Omental fat pad (tissue), 4 donors: ENCODE measurements around the gene SLC25A42. TPM values are rescaled to one million over a fixed set of nuclear protein-coding genes. Genes with fewer than 3 reads are reported as not detected.

ENCODE experiments used
- ATAC-seq: fragments of 150-250 bp; one replicate; pipeline ENCODE4 v1.9.1; 2016; ENCODE audit warnings: mild to moderate bottlenecking, moderate library complexity; ENCODE audit not compliant: low FRiP score
- DNase-seq: peaks from one replicate; pipeline ENCODE4 v3.0.0-alpha.2; 2019; ENCODE audit warnings: low spot score
- CTCF ChIP-seq, 3 donors: fragments of 450-650 bp; IDR thresholded peaks; one replicate each; pipeline ENCODE4 v1.5.1; 2016 to 2017; ENCODE audit warnings: antibody characterized with exemption in 3 of 3, mild to moderate bottlenecking in 3 of 3, moderate library complexity in 2 of 3
- total RNA-seq, 4 donors: library from RNA; depleted of rRNA; stranded (reverse); fragments of >200 nt; gene quantifications; one replicate each; pipeline ENCODE4 v1.1.0, GENCODE V29; 2016

SLC25A42 gene
- total RNA-seq, 4 donors from 2014 or later, result 4.7 to 9.9 (median 7.4) TPM

- DNase-seq (no peak), ATAC-seq (no peak)
- no peak for TF ChIP-seq CTCF (IDR thresholded peaks at IDR 0.05)
These were observed 23.9 kb upstream of the SLC25A42 start for GRCh38 chr19:19039901-19040300.

- ATAC-seq, result peak; percentile 63
- TF ChIP-seq CTCF (IDR thresholded peaks at IDR 0.05), result no peak
- DNase-seq, result no peak
These were observed 23.4 kb upstream of the SLC25A42 start for GRCh38 chr19:19040417-19040816.

GRCh38 chr19:19042732-19043280, 21.0 kb upstream of the SLC25A42 start:
- TF ChIP-seq CTCF (IDR thresholded peaks at IDR 0.05), result no peak
- ATAC-seq, result no peak
- no peak for DNase-seq

GRCh38 chr19:19043481-19043880, 20.3 kb upstream of the SLC25A42 start:
- TF ChIP-seq CTCF (IDR thresholded peaks at IDR 0.05), result no peak
- DNase-seq (no peak), ATAC-seq (no peak)

- ATAC-seq (no peak), DNase-seq (no peak)
- TF ChIP-seq CTCF (IDR thresholded peaks at IDR 0.05), result no peak
These were observed 19.9 kb upstream of the SLC25A42 start for GRCh38 chr19:19043881-19044280.

GRCh38 chr19:19049406-19049805, 14.4 kb upstream of the SLC25A42 start:
- ATAC-seq (no peak), DNase-seq (no peak)
- TF ChIP-seq CTCF (IDR thresholded peaks at IDR 0.05), result no peak

- DNase-seq (no peak), ATAC-seq (no peak)
- no peak for TF ChIP-seq CTCF (IDR thresholded peaks at IDR 0.05)
These were observed 13.7 kb upstream of the SLC25A42 start for GRCh38 chr19:19050104-19050503.
